GM15510 (cell line): ENCODE data around the gene RIMS1.

Experiments used
- POLR2A ChIP-seq: IDR thresholded peaks from 3 replicates; pipeline ENCODE4 v1.6.1; 2011; ENCODE audit warnings: borderline replicate concordance; ENCODE audit not compliant: insufficient read length; ENCODE audit errors: extremely low read depth

The RIMS1 gene

GRCh38 chr6:71908162-71908765 is 21.9 kb downstream of the RIMS1 start:
- no peak for TF ChIP-seq POLR2A

GRCh38 chr6:71913444-71914234 is 27.3 kb downstream of the RIMS1 start:
- no peak for TF ChIP-seq POLR2A

- TF ChIP-seq POLR2A: no peak
Observed at GRCh38 chr6:71929047-71929446, 42.7 kb downstream of the RIMS1 start.

GRCh38 chr6:71933881-71934280 is 47.5 kb downstream of the RIMS1 start:
- no peak for TF ChIP-seq POLR2A

GRCh38 chr6:71965404-71965803 is 79.1 kb downstream of the RIMS1 start:
- no peak for TF ChIP-seq POLR2A

- no peak for TF ChIP-seq POLR2A
Observed at GRCh38 chr6:71967436-71967835, 81.1 kb downstream of the RIMS1 start.

- no peak for TF ChIP-seq POLR2A
Observed at GRCh38 chr6:71977884-71978283, 91.5 kb downstream of the RIMS1 start.

GRCh38 chr6:71979911-71980310 is 93.6 kb downstream of the RIMS1 start:
- no peak for TF ChIP-seq POLR2A

- TF ChIP-seq POLR2A: no peak
Observed at GRCh38 chr6:71982389-71982788, 96.0 kb downstream of the RIMS1 start.

- TF ChIP-seq POLR2A: no peak
Observed at GRCh38 chr6:71983131-71983530, 96.8 kb downstream of the RIMS1 start.

GRCh38 chr6:71994705-71995271 is 108.4 kb downstream of the RIMS1 start:
- TF ChIP-seq POLR2A: no peak

GRCh38 chr6:71997341-71997740 is 111.0 kb downstream of the RIMS1 start:
- TF ChIP-seq POLR2A: no peak

- no peak for TF ChIP-seq POLR2A
Observed at GRCh38 chr6:72002415-72002814, 116.1 kb downstream of the RIMS1 start.

- no peak for TF ChIP-seq POLR2A
Observed at GRCh38 chr6:72022830-72023229, 136.5 kb downstream of the RIMS1 start.

- no peak for TF ChIP-seq POLR2A
Observed at GRCh38 chr6:72031471-72031870, 145.1 kb downstream of the RIMS1 start.

- TF ChIP-seq POLR2A: no peak
Observed at GRCh38 chr6:72032086-72032485, 145.7 kb downstream of the RIMS1 start.
